H4 (cell line): ENCODE results near the gene EEF1B2. TPM values are rescaled to one million over a fixed set of nuclear protein-coding genes. Genes with fewer than 3 reads are reported as not detected.
A peak's percentile ranks its signal among the peaks of the same experiment; 100 is the strongest.
"Not testable (repeated sequence)": the region's sequence is repeated elsewhere in the genome, so short reads cannot be mapped to it uniquely, and the experiment has no call there.

ENCODE experiments used
- DNase-seq: peaks from one replicate; pipeline ENCODE4 v3.0.0-alpha.2; 2015; ENCODE audit warnings: low spot score
- total RNA-seq: library from RNA; depleted of rRNA; stranded (reverse); fragments of >200 nt; shearing (Covaris generic); gene quantifications from 2 replicates; pipeline ENCODE4 v1.2.3, GENCODE V29; 2014

EEF1B2 gene
- total RNA-seq, 1 experiment from 2014 or later, result 659 TPM

DNA sequence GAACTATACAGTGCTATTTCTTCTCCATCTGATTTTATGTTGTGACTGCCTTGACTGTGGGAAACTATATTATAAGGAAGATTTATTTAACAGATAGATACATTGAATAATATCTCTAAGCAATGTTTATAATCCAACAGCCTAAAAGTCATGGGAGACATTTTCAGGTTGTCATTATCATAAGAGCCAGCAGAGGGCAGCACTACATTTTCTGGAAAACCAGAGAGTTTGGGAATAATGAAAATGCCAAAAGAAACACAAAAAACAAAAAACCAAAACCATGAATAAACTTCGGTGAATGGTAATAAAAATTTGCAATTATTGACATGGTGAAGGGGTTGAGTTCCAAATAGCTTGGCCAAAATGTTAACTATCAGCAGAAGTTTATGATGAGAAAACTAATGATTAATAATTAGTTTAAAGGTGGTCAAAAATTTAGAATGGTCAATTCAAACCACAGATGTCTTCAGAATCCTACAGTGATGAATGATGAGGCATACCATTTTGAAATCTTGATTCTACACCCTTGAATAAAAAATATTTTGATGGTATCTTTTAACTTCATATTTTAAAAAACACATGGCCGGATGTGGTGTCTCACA, 4.7 kb downstream of the EEF1B2 start:
- no peak for DNase-seq

DNA sequence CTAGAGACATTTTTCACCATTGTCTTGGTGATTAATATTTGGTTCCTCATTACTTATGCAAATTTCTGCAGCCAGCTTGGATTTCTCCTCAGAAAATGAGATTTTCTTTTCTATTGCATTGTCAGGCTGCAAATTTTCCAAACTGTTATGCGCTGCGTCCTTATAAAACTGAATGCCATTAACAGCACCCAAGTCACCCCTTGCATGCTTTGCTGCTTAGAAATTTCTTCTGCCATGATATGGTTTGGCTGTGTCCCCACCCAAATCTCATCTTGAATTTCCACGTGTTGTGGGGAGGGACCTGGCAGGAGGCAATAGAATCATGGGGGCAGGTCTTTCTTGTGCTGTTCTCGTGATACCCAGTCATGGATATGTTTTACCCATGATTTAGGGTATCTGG, 8.5 kb downstream of the EEF1B2 start:
- not testable (repeated sequence) for DNase-seq

DNA sequence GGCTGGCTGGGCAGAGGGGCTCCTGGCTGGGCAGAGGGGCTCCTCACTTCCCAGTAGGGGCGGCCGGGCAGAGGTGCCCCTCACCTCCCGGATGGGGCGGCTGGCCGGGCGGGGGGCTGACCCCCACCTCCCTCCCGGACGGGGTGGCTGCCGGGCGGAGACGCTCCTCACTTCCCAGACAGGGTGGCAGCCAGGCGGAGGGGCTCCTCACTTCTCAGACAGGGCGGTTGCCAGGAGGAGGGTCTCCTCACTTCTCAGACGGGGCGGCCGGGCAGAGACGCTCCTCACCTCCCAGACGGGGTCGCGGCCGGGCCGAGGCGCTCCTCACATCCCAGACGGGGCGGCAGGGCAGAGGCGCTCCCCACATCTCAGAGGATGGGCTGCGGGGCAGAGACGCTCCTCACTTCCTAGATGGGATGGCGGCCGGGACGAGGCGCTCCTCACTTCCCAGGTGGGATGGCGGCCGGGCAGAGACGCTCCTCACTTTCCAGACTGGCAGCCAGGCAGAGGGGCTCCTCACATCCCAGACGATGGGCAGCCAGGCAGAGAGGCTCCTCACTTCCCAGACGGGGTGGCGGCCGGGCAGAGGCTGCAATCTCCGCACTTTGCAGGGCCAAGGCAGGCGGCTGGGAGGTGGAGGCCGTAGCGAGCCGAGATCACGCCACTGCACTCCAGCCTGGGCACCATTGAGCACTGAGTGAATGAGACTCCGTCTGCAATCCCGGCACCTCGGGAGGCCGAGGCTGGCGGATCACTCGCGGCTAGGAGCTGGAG, 12.1 kb downstream of the EEF1B2 start:
- not testable (repeated sequence) for DNase-seq

DNA sequence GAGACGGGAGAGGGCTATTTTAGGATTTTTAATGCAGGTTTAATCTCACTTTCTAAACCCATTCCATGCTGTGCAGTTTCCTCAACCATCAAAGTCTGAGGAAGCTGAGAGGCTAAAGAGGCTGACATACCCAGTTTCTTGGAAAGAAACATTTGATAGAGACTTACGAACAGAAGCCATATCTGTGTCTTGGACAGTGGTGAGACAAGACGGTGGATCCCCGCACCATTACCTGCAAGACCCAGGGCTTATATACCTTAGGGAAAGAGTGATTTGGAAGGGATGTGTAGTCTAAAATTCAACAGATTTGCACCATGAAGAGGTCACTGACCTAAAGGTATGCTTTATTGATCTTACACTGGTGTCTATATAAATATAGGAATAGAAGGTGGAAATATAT, 13.5 kb downstream of the EEF1B2 start:
- DNase-seq, result no peak

DNA sequence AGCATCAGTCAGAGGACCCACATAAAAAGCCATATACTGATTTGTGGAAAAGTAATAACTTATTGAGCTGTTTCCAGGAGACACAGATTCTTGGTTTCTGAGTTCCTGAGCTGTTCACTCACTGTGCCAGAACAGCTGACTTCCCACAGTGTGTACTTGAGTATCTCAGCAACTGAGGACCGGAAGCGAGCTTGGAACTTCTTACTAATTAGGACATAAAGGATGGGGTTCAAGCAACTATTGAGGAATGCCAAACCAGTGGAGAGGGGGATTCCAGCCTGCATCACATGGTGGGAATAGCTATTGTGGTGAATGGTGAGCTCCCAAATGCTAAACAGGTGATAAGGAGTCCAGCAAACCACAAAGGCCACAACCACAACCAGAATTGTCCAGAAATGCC, 16.4 kb downstream of the EEF1B2 start:
- DNase-seq, result no peak

DNA sequence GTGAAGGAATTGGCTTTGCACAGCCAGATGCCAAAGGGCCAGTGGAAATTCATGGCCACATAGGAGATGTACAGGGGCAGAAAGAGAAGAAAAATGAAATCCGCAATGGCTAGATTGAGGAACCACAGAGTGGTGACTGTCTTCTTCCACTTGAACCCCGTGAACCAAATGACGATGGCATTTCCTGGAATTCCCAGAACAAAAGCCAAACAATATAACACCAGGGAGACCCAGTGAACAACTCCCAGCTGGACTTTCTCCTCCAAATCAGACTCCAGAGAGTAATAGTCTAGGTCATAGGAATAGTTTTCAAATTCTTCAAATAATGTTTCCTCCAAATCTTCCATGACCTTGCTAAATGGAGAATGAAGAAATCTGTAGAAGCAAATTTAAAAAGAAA, 17.2 kb downstream of the EEF1B2 start:
- DNase-seq, result no peak

DNA sequence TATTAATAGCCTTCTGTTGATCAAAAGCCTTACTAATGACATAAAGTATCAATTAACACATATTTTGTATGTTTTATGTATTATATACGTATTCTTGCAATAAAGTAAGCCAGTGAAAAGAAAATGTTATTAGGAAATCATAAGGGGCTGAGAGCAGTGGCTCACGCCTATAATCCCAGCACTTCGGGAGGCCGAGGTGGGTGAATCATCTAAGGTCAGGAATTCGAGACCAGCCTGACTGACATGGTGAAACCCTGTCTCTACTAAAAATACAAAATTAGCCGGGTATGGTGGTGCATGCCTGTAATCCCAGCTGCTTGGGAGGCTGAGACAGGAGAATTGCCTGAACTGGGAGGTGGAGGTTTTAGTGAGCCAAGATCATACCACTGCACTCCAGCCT, 21.8 kb downstream of the EEF1B2 start:
- DNase-seq, result not testable (repeated sequence)

DNA sequence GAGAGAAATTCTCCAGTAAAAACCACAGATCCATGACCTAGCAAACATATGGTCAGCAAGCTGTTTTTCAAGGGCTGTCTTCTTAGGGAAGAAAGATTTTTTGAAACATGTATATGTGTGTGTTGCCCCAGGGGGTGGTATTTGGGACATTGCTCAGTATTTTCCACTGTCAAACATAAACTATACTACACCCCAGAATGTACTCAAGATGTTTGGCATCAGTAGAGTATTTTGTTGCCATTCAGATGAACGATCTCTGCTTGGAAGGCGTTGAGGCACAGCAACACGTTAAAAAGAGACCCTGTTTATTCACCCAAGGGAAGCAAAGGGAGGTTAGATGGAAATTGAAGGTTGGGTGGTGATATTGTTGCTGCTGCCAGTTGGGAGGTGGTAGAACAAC, 30.0 kb downstream of the EEF1B2 start:
- no peak for DNase-seq

DNA sequence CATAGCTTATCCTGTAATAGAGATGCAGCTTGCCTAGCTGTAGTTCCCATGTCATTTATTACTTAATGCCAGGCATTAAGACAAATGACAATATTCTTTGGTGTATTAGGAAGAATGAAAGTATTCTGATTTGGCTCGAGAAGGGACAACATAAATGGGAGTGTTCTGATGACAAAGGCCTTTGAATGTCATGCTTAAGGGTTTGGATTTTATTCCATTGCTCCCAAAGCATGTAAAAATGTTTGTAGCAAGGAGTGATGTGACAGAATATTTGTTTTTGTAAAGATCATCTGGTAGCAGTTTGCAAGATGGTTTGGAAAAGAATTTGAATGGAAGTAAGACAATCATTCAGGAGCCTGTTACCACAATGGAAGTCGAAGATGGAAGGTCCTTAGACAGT, 30.4 kb downstream of the EEF1B2 start:
- no peak for DNase-seq

DNA sequence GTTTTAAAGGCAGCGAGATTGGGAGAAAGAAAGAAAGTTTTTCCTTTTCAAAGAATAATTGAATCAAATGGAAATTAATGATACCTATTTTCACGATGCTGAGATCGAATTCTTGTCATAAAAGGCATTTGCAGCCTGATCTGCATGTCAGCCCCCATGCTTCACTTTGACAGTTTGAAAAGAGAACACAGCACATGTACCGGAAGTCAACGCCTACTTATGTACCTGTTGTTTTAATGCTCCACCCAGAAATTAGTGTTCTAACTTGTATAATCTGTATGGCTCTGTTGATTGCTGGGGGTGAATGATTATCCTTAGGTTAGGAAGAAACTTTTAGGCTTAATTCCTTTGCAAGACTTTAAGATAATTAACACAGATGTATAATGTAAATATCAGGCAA, 31.0 kb downstream of the EEF1B2 start:
- DNase-seq, result no peak

DNA sequence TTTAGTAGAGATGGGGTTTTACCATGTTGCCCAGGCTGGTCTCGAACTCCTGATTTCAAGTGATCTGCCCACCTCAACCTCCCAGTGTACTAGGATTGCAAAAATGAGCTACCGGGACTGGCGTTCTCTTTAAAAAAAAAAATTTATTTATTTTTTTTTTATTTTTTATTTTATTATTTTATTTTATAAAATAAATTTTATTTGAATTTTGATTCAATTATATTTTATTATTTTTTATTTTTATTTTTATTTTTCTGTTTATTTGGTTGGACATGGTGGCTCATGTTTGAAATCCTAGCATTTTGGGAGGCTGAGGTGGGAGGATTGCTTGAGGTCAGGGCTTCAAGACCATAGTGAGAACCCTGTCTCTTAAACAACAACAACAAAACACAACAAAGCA, 32.5 kb downstream of the EEF1B2 start:
- DNase-seq, result no peak

DNA sequence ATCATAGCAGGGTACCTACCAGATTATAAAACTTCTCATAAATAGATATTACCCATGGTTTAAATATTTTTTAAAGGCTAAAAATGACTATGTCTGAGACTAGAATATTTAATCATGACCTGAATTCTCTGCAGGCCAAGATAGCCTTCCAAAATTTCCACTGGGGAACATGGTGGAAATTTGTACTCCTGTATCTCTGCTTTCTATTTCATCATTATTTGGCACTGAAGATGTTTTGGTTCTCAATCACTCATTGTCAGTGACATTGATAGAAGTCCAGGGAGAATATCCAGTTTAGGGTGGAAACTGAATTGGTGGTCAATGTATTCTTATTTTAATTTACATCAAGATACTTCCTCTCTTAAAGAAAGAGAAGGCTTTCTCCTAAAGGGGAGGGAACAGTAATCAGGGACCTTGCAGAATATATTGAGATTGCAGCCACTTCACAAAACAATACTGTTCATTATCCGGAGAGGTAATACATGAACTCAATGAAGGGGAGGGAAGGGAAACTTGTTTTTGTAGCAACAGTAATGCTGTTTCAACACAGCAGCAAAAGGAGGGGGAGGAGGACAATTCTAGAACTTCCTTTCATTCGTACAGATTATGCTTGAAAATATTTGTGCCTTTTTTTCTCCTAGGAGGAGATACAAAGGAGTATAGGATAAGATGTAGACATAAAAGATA, 34.1 kb downstream of the EEF1B2 start:
- DNase-seq, result no peak

DNA sequence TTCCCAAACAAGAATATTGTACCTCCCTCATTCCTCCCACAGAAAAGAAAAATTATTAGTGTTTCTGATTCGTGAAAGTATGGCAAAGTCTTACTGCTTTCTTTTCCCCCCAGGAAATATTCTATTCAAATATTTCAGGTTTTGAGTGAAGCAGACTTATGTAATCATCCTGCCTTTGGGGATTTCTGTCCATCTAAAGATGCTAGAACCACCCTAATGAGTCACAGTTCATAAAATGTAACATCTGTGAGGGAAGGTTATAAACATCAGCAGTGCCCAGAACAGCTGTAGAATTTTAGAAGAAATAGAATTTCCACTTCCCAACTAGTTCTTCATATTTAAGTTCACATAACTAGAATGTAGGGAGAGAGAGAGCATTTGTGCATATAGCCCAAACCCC, 39.0 kb downstream of the EEF1B2 start:
- DNase-seq, result no peak

DNA sequence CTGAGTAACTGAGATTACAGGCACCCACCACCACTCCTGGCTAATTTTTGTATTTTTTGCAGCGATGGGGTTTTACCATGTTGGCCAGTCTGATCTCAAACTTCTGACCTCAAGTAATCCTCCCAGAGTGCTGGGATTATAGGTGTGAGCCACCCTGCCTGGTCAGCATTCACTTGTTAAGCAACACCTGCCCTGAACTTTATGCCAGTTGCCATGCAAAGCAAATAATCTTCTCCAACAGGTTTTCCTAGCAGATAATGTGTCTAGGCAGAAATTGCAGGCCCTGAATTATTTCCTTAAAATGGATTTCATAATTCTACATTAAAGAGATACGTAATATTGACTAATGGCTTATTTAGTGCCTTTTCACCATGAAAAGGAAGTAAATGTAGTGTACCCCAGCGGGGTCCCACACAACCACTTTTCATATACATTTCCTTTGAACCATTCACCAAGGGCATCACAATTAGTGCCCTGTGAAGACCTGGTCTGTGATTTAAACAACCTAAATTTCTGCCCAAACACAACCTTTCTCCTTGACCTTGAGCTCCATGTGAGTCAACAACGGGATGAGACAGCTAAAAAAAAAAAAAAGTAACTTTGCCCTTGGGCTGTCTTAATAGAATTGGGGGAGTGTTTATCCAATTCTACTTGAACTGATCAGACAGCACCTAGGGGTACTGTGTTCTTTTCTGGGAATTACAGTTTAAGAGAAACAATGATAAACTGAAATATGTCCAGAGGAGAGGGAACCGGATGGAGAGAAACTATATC, 41.6 kb downstream of the EEF1B2 start:
- DNase-seq, result no peak

DNA sequence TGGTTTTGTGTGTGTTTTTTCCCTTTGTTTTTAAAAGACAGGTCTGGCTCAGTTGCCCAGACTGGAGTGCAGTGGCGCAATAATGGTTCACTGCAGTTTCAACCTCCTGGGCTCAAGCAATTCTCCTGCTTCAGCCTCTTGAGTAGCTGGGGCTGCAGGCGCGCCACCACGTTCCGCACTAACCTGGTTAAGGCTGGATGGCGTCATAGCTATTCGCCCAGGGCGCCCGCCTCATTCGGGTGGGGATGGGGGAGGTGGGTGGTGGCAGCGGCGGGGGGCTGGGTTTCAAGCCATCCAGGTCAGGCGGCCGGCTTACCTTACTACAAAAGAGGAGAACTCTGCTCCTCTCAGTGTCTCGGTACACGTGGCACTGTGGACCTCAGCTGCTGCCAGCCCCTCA, 42.8 kb downstream of the EEF1B2 start:
- no peak for DNase-seq

DNA sequence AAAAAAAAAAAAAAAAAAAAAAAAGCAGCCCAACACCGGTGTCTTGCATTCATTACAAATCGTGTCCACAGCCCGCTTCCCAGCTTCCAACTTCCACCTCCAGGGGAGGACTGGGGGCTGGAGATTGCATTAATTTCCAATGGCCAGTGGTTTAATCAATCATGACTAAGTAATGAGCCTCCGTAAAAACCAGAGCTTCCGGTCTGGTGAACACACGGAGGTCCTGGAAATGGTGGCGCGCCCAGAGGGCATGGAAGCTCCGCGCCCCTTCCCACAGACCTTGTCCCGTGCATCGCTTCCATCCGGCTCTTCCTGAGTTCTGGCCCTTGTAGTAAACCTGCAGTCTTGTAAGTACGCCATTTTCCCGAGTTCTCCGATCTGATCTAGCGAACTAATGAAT, 43.6 kb downstream of the EEF1B2 start:
- DNase-seq, result no peak

DNA sequence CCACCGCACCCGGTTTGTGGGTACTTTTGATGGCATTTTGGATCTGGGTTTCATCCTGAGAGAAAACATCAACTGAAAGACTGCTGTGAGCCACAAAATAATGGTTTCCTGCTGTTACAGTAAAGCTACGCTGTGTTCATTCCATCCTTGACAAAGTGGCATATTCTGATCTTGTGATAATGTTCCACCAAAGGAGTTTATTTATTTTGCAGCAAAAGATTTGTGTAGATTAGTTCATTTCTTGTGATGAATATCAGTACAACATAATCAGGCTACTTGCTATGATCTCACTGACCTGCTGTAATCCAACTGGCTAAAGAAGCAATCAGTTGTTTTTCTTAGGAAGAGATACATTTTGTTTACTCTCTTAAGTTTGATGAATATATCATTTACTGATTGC, 45.0 kb downstream of the EEF1B2 start:
- no peak for DNase-seq

DNA sequence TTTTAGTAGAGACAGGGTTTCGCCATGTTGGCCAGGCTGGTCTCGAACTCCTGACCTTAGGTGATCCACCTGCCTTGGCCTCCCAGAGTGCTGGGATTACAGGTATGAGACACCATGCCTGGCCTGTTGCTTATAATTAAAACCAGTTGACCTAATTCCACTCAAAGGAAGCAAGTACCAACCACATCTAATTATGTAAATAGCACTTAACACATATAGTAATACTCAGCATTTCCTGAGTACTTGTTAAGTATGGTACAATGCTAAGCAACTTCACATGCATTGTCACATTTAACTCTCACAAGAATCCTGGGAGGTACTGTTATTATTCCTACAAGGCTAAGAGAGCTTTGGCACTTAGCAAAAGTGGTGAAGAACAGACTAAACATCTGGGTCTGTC, 47.6 kb downstream of the EEF1B2 start:
- peak; percentile 40 for DNase-seq

DNA sequence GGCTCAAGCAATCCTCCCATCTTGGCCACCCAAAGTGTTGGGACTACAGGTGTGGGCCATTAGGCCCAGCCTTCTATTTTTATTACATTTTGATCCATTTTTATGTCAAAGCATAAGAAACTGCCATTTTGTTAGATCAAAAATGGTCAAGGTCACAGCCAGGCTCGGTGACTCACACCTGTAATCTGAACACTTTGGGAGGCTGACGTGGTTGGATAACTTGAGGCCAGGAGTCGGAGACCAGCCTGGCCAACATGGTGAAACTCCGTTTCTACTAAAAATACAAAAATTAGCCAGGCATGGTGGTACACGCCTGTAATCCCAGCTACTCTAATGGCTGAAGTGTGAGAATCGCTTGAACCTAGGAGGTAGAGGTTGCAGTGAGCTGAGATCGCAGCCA, 49.2 kb downstream of the EEF1B2 start:
- DNase-seq, result no peak

DNA sequence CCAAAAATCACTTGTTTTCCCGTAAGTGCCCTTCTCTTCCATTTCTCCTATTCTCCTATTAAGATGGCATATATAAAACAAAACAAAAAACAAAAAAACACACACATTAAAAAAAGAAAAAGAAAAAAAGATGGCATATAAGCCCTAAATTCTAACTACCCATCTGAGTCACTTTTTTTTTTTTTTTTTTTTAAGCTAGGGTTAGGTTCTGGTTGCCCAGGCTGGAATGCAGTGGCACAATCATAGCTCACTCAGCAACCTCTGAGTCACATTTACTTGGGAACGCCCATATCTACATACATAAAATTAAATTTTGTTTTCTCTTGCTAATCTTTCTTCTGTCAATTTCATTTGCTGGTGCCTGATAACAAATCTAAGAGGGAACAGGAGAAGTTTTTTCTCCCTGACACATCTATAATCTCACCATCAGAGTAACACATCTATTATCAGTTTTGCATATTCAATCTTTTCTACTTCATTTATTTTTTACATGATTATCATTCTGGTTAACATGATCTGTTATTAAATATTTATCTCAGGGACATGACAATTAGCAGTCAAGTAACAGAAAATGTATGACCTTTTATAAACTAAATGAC, 52.1 kb downstream of the EEF1B2 start:
- DNase-seq, result peak; percentile 33
